Left lung (tissue), 10 donors: Measurements from ENCODE around the gene TMEM208. TPM values are rescaled to one million over a fixed set of nuclear protein-coding genes. Genes with fewer than 3 reads are reported as not detected.

Source experiments
- ATAC-seq: fragments of 200-7000 bp; cut with Tn5 transposase; one replicate; pipeline ENCODE4 v1.9.1; 2020; ENCODE audit warnings: moderate library complexity
- DNase-seq, 4 donors: peaks; one replicate each; pipeline ENCODE4 v3.0.0-alpha.2; 2013 to 2020
- H3K27ac ChIP-seq, 2 donors: fragments of 200-600 bp; sonication (generic) in 1 of 2; one replicate each; pipeline versions ENCODE4 v1.5.0 to v1.8.0; 2020 to 2021
- H3K27me3 ChIP-seq, 2 donors: fragments of 200-600 bp; sonication (generic) in 1 of 2; one replicate each; pipeline versions ENCODE4 v1.5.0 to v1.8.0; 2020 to 2021
- H3K36me3 ChIP-seq, 2 donors: fragments of 200-600 bp; sonication (generic) in 1 of 2; one replicate each; pipeline versions ENCODE4 v1.5.0 to v1.8.0; 2020 to 2021
- H3K4me1 ChIP-seq, 2 donors: fragments of 200-600 bp; one replicate each; pipeline ENCODE4 v1.8.0; 2021
- H3K4me3 ChIP-seq, 2 donors: fragments of 200-600 bp; sonication (generic) in 1 of 2; one replicate each; pipeline versions ENCODE4 v1.5.0 to v1.8.0; 2020 to 2021; ENCODE audit warnings: mild to moderate bottlenecking in 1 of 2
- H3K9me3 ChIP-seq, 2 donors: fragments of 200-600 bp; sonication (generic) in 1 of 2; one replicate each; pipeline versions ENCODE4 v1.5.0 to v1.8.0; 2020 to 2021
- CTCF ChIP-seq, 2 donors: fragments of 200-600 bp; sonication (generic) in 1 of 2; IDR thresholded peaks; one replicate each; pipeline versions ENCODE4 v1.5.0 to v1.8.0; 2021; ENCODE audit warnings: antibody characterized with exemption in 2 of 2
- intact Hi-C, 2 donors: fragments of 100-400 bp; cut with DNase I; formaldehyde crosslinking; loops; one replicate each; pipeline versions ENCODE4 v1.11.2 to v1.14.2; 2022
- polyA plus RNA-seq, 6 donors: library from polyadenylated mRNA; unstranded; fragments of 120-200 nt; gene quantifications; one replicate each; pipeline ENCODE4 v1.2.1, GENCODE V29; 2013; ENCODE audit not compliant: insufficient read length in 6 of 6
- total RNA-seq, 2 donors: library from RNA; stranded (reverse); fragmentation: NEBNext Ultra II Directional; extraction: Animal tissue kit (Norgen Biotek cat#: 25700); gene quantifications; one replicate each; pipeline ENCODE4 v1.2.1, GENCODE V29; 2021
- donor health status: DM: no; HTN: yes; CAD: no.
- donor health status: DM: no; HTN: no; CAD: no.

The TMEM208 gene
- total and polyA plus RNA-seq, 8 donors: 23.1 to 56.9 (median 25.6) TPM

GRCh38 chr16:67237396-67238277 is 10.7 kb downstream of the TMEM208 start:
- no peaks in the 10 kb centered on the region for H3K27me3 ChIP-seq
- H3K4me3 ChIP-seq: no peak overlapping the region
- intact Hi-C loops: no loop called here
- no peak for TF ChIP-seq CTCF (IDR thresholded peaks at IDR 0.05)
- H3K27ac ChIP-seq: no peak overlapping the region
- H3K4me1 ChIP-seq: peaks cover 31 to 33% of the 10 kb centered on the region in 2 donors
- ATAC-seq (no peak), DNase-seq (peak in 1 of 4 donors; percentile 48)
- H3K36me3 ChIP-seq: peaks cover 0 to 76% of the 10 kb centered on the region in 2 donors
- no peaks in the 10 kb centered on the region for H3K9me3 ChIP-seq

GRCh38 chr16:67238278-67238575 is 11.3 kb downstream of the TMEM208 start:
- no peak for DNase-seq

GRCh38 chr16:67238806-67239470 is 12.0 kb downstream of the TMEM208 start:
- intact Hi-C loops: no loop called here
- H3K9me3 ChIP-seq: no peaks in the 10 kb centered on the region
- peak overlapping the region in 1 of 2 donors; percentile 97 for H3K27ac ChIP-seq
- peaks cover 0 to 63% of the 10 kb centered on the region in 2 donors for H3K36me3 ChIP-seq
- peaks cover 44 to 46% of the 10 kb centered on the region in 2 donors for H3K4me1 ChIP-seq
- no peak overlapping the region for H3K4me3 ChIP-seq
- TF ChIP-seq CTCF (IDR thresholded peaks at IDR 0.05): no peak
- peak in 1 of 4 donors; percentile 30 for DNase-seq
- H3K27me3 ChIP-seq: no peaks in the 10 kb centered on the region
- ATAC-seq: no peak

More at GRCh38 chr16:67238278-67238575, 11.3 kb downstream of the TMEM208 start:
- no peak for ATAC-seq
- H3K27ac ChIP-seq: no peak overlapping the region
- no peaks in the 10 kb centered on the region for H3K27me3 ChIP-seq
- TF ChIP-seq CTCF (IDR thresholded peaks at IDR 0.05): no peak
- H3K36me3 ChIP-seq: peaks cover 0 to 70% of the 10 kb centered on the region in 2 donors
- intact Hi-C loops: no loop called here
- no peak overlapping the region for H3K4me3 ChIP-seq
- no peaks in the 10 kb centered on the region for H3K9me3 ChIP-seq
- H3K4me1 ChIP-seq: peaks cover 37 to 39% of the 10 kb centered on the region in 2 donors

- H3K36me3 ChIP-seq: peaks cover 0 to 47% of the 10 kb centered on the region in 2 donors
- no peaks in the 10 kb centered on the region for H3K9me3 ChIP-seq
- no peak overlapping the region for H3K4me3 ChIP-seq
- intact Hi-C loops: no loop called here
- no peak for TF ChIP-seq CTCF (IDR thresholded peaks at IDR 0.05)
- peak in 3 of 4 donors; percentile 68 to 88 (median 80) for DNase-seq
- H3K27me3 ChIP-seq: no peaks in the 10 kb centered on the region
- H3K4me1 ChIP-seq: peaks cover 60 to 62% of the 10 kb centered on the region in 2 donors
- peak; percentile 73 for ATAC-seq
- peak overlapping the region; percentile 92 to 97 for H3K27ac ChIP-seq
Observed at GRCh38 chr16:67240506-67240905, 13.6 kb downstream of the TMEM208 start.
